GM12878 (cell line): Measurements from ENCODE around the gene SLMAP. TPM values are rescaled to one million over a fixed set of nuclear protein-coding genes. Genes with fewer than 3 reads are reported as not detected.

Experiments used
- ATAC-seq: fragments of 200-7000 bp; cut with Tn5 transposase; 3 replicates; pipeline ENCODE4 v1.9.1; 2020; ENCODE audit warnings: mild to moderate bottlenecking, moderate library complexity
- BruUV-seq: library from RNA; stranded (reverse); fragments of 400-500 nt; replicated peaks from 2 replicates; lab custom pipeline; 2021; lab: Mats Ljungman, UMichigan
- CTCF ChIA-PET: fragments of 300-600 bp; sonication (Branson Sonifier 250); formaldehyde crosslinking; extraction: SDS; loops from one replicate; lab custom pipeline; 2021; ENCODE audit warnings: inconsistent platforms; lab: Yijun Ruan, JAX
- POLR2A ChIA-PET: fragments of 350-600 bp; formaldehyde crosslinking; extraction: SDS; loops from one replicate; lab custom pipeline; 2021; ENCODE audit warnings: inconsistent platforms; lab: Charles Lee
- RAD21 ChIA-PET: fragments of 300-600 bp; sonication (Branson Sonifier 250); formaldehyde crosslinking; loops from one replicate; lab custom pipeline; 2023; ENCODE audit warnings: antibody characterized with exemption; ENCODE audit not compliant: unreplicated experiment; lab: Charles Lee
- SMC1A ChIA-PET: fragments of 300-600 bp; sonication (Branson Sonifier 250); formaldehyde crosslinking; loops from one replicate; lab custom pipeline; 2023; ENCODE audit not compliant: unreplicated experiment, uncharacterized antibody; lab: Charles Lee
- DNase-seq: peaks from one replicate; pipeline ENCODE4 v3.0.0-alpha.2; 2011; ENCODE audit warnings: low read depth, low spot score
- FAIRE-seq: peaks from 3 replicates; lab custom pipeline; 2011; peaks lifted over from hg19 to GRCh38; lab: Jason Lieb, UNC
- H2AFZ ChIP-seq: 2 replicates; pipeline ENCODE4 v1.6.0; 2011; ENCODE audit warnings: low read depth, low read length, control low read depth; ENCODE audit not compliant: control insufficient read depth
- H3K27ac ChIP-seq: 2 replicates; pipeline ENCODE4 v1.5.1; 2011; ENCODE audit warnings: control low read depth; ENCODE audit not compliant: control insufficient read depth, insufficient read depth
- H3K27me3 ChIP-seq, 2 experiments: replicated peaks in 1 of 2; 2 replicates each; pipeline versions ENCODE4 v1.6.0 to v1.6.1; 2011; ENCODE audit warnings: low read length in 1 of 2; ENCODE audit not compliant: control insufficient read depth in 2 of 2, insufficient read depth in 2 of 2
- H3K36me3 ChIP-seq, 2 experiments: 2 replicates each; pipeline ENCODE4 v1.5.1; 2011; ENCODE audit warnings: low read length in 1 of 2; ENCODE audit not compliant: control insufficient read depth in 2 of 2, insufficient read depth in 2 of 2
- H3K4me1 ChIP-seq: 2 replicates; pipeline ENCODE4 v1.6.1; 2011; ENCODE audit warnings: mild to moderate bottlenecking, low read length, moderate library complexity, mixed read lengths; ENCODE audit not compliant: control insufficient read depth, insufficient read depth
- H3K4me2 ChIP-seq: 2 replicates; pipeline ENCODE4 v1.6.0; 2011; ENCODE audit warnings: control low read depth; ENCODE audit not compliant: control insufficient read depth, insufficient read depth
- H3K4me3 ChIP-seq: fragments of 200-600 bp; sonication (generic); 2 replicates; pipeline ENCODE4 v1.5.1; 2016
- H3K79me2 ChIP-seq: 2 replicates; pipeline ENCODE4 v1.6.0; 2011; ENCODE audit warnings: low read length; ENCODE audit not compliant: control insufficient read depth, insufficient read depth
- H3K9ac ChIP-seq: 2 replicates; pipeline ENCODE4 v1.8.0; 2011; ENCODE audit warnings: low read length, control low read depth, mixed read lengths; ENCODE audit not compliant: control insufficient read depth, insufficient read depth
- H3K9me3 ChIP-seq: replicated peaks from 3 replicates; pipeline ENCODE4 v1.5.1; 2011; ENCODE audit warnings: mild to moderate bottlenecking, low read length; ENCODE audit not compliant: control insufficient read depth, insufficient read depth
- H4K20me1 ChIP-seq: 2 replicates; pipeline ENCODE4 v1.6.0; 2011; ENCODE audit not compliant: control insufficient read depth, insufficient read depth
- ATF7 ChIP-seq: fragments of 450-650 bp; IDR thresholded peaks from 2 replicates; pipeline ENCODE4 v1.6.1; 2016; ENCODE audit warnings: low read depth, mild to moderate bottlenecking
- CBFB ChIP-seq: IDR thresholded peaks from 2 replicates; pipeline ENCODE4 v1.6.1; 2016; ENCODE audit warnings: antibody characterized with exemption, low read depth
- CBX5 ChIP-seq: sonication (generic); IDR thresholded peaks from 2 replicates; pipeline ENCODE4 v1.6.1; 2016; ENCODE audit warnings: low read depth, moderate library complexity, mild to moderate bottlenecking, inconsistent platforms
- CHD4 ChIP-seq: fragments of 200-600 bp; sonication (generic); IDR thresholded peaks from 2 replicates; pipeline ENCODE4 v1.6.1; 2016; ENCODE audit warnings: mild to moderate bottlenecking
- EP300 ChIP-seq, 2 experiments: fragments of 150-350 bp in 1 of 2; IDR thresholded peaks; 2 replicates each; pipeline ENCODE4 v1.6.1; 2011 to 2012; ENCODE audit warnings: low read depth in 2 of 2, low read length in 2 of 2, borderline replicate concordance in 1 of 2, improper control_type of control experiment in 1 of 2, inconsistent platforms in 1 of 2; ENCODE audit not compliant: control insufficient read depth in 1 of 2
- ESRRA ChIP-seq: IDR thresholded peaks from 2 replicates; pipeline ENCODE4 v1.6.1; 2012; ENCODE audit warnings: mild to moderate bottlenecking, low read length, improper control_type of control experiment
- FOXM1 ChIP-seq: IDR thresholded peaks from 2 replicates; pipeline ENCODE4 v1.6.1; 2012; ENCODE audit warnings: low read depth, mild to moderate bottlenecking, inconsistent platforms, low read length, moderate library complexity
- JUND ChIP-seq: IDR thresholded peaks from 2 replicates; pipeline ENCODE4 v1.6.1; 2012; ENCODE audit warnings: low read depth, mild to moderate bottlenecking, low read length, improper control_type of control experiment, moderate library complexity
- KDM1A ChIP-seq: fragments of 200-600 bp; sonication (generic); IDR thresholded peaks from 2 replicates; pipeline ENCODE4 v1.6.1; 2016; ENCODE audit warnings: borderline replicate concordance
- MTA3 ChIP-seq: IDR thresholded peaks from 2 replicates; pipeline ENCODE4 v1.6.1; 2012; ENCODE audit warnings: low read length, inconsistent platforms, borderline replicate concordance
- PAX8 ChIP-seq: fragments of 450-650 bp; IDR thresholded peaks from 2 replicates; pipeline ENCODE4 v1.6.1; 2017; ENCODE audit warnings: mild to moderate bottlenecking, moderate library complexity
- SIN3A ChIP-seq: IDR thresholded peaks from 2 replicates; pipeline ENCODE4 v1.6.1; 2012; ENCODE audit warnings: low read depth, low read length, improper control_type of control experiment
- SPI1 ChIP-seq: IDR thresholded peaks from 2 replicates; pipeline ENCODE4 v1.6.1; 2011; ENCODE audit warnings: low read depth, mild to moderate bottlenecking, low read length, moderate library complexity, borderline replicate concordance; ENCODE audit not compliant: insufficient read depth
- SREBF1 ChIP-seq: IDR thresholded peaks from 2 replicates; pipeline ENCODE4 v1.6.1; 2012; ENCODE audit warnings: mild to moderate bottlenecking, low read length
- STAT1 ChIP-seq: fragments of 450-650 bp; conservative IDR thresholded peaks from 2 replicates; pipeline ENCODE4 v1.6.1; 2014; ENCODE audit warnings: antibody characterized with exemption, mild to moderate bottlenecking
- STAT3 ChIP-seq: IDR thresholded peaks from 2 replicates; pipeline ENCODE4 v1.6.1; 2011; ENCODE audit warnings: low read depth, low read length, improper control_type of control experiment
- ZNF207 ChIP-seq: fragments of 450-650 bp; IDR thresholded peaks from 2 replicates; pipeline ENCODE4 v1.6.1; 2014; ENCODE audit warnings: antibody characterized with exemption, mild to moderate bottlenecking, borderline replicate concordance
- WGBS: methylation state at CpG from one replicate; pipeline ENCODE4 v1.1.6; 2016; ENCODE audit warnings: low lambda C conversion rate; ENCODE audit not compliant: insufficient replicate concordance, insufficient coverage; ENCODE audit errors: missing lambda C conversion rate; 5-methylcytosine and 5-hydroxymethylcytosine counted together
- in situ Hi-C: fragments of 300-500 bp; cut with MboI; formaldehyde crosslinking; loops from 9 replicates; pipeline ENCODE4 v1.14.3; 2018; ENCODE audit warnings: mixed read lengths
- intact Hi-C: fragments of 100-400 bp; cut with micrococcal nuclease; formaldehyde crosslinking; loops from one replicate; pipeline ENCODE4 v1.14.2; 2022; ENCODE audit not compliant: unreplicated experiment
- polyA plus RNA-seq, 11 experiments: library from polyadenylated mRNA; depleted of rRNA in 4 of 11; unstranded in 6 of 11; stranded (reverse) in 5 of 11; fragments of >200 nt; fragmentation: Nextera tagmentation in 4 of 11; fragmentation: Illumina TruSeq in 1 of 11; extraction: Ambion mirVana in 4 of 11; extraction: Trizol in 1 of 11; gene quantifications; 1 replicate in 1 of 11; 2 replicates in 10 of 11; pipeline versions ENCODE4 v1.2.1 to v1.2.3, GENCODE V29; 2011 to 2016; ENCODE audit warnings: inconsistent platforms in 2 of 11, missing spikeins in 2 of 11, low read depth in 1 of 11
- total RNA-seq, 4 experiments: library from RNA; depleted of rRNA in 3 of 4; stranded (reverse); fragments of >200 nt in 3 of 4; fragmentation: Illumina TruSeq in 1 of 4; extraction: Trizol in 1 of 4; gene quantifications; 2 replicates each; pipeline versions ENCODE4 v1.2.1 to v1.2.3, GENCODE V29; 2013 to 2021
- TF ChIP-seq, protein P1 (sequence below): fragments of 150-350 bp; IDR thresholded peaks from 2 replicates; pipeline ENCODE4 v1.6.1; 2016; ENCODE audit warnings: low read depth, low read length
- TF ChIP-seq, protein P2 (sequence below): fragments of 450-650 bp; IDR thresholded peaks from 2 replicates; pipeline ENCODE4 v1.6.1; 2017; ENCODE audit warnings: low read depth, mild to moderate bottlenecking, moderate library complexity

SLMAP gene
- total and polyA plus RNA-seq, 10 of the 15 experiments (the other 5 are each of a cell fraction or from before 2014, with no cell fraction given): 8.3 to 43.8 (median 26.4) TPM

DNA sequence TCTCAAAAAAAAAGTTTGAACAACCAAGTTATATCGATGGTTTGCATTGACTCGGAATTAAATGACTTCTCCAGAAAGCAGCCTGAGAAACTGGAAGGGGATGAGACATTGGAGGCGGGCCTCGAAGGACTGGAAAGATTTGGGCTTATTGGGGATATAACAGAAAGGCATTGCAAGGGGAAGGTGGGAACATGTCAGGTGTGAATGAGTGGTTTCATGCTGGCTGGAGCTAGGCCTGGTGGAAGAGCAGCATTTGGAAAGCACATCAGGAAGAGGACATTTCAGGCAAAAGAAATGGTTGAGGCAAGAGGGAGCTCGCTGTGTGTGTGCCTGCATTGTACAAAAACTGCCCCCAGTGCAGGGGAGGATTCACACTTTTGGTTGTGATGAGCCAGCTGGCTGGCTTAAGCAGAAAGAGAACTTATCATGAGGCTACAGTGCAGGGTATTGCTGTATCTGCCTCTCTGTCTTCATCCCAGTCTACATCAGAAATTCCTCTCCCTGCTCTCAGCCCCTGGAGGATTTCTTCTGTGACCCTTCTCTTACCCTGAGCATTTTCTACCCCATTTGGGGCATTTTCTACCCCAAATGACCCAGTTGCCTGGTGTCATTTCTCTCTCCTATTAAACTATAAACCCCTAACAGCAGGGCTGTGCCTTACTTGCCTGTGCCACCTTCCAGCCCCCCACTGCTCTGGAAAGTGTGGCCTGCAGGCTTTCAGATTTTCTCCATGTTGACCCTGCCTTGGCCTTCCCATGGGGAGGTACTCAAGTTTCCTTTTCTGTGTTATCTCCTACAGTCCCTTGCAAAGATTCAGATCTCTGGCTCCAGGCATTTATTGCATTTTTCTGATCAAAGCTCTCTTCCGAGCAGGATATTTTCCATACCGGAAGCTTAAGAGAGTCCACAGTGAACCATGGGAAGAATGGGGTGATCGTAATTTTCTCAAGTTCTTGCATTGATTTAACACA lies 187.7 kb downstream of the SLMAP start:
- Histone ChIP-seq H3K4me1 (no peaks in the 10 kb centered on the region), H3K27ac (no peak overlapping the region), H3K4me2 (no peak overlapping the region), H2AFZ (no peak overlapping the region), H3K27me3 (no peaks in the 10 kb centered on the region), H3K9me3 (no peaks in the 10 kb centered on the region), H3K79me2 (no peaks in the 10 kb centered on the region), H3K4me3 (no peak overlapping the region), H4K20me1 (no peaks in the 10 kb centered on the region), H3K36me3 (no peaks in the 10 kb centered on the region), H3K9ac (no peak overlapping the region)
- in situ Hi-C loops: no loop called here
- WGBS: 81% methylated on average over 8 of the region's 8 CpGs
- TF ChIP-seq MTA3: no peak
- TF ChIP-seq SPI1: no peak
- TF ChIP-seq EP300 (IDR thresholded peaks at IDR 0.05; ENCODE audit: borderline replicate concordance in 1 of 2, control insufficient read depth in 1 of 2, low read depth in 2 of 2, low read length in 2 of 2): no peak
- no peak for TF ChIP-seq FOXM1
- TF ChIP-seq KDM1A: no peak
- TF ChIP-seq STAT1: no peak
- TF ChIP-seq CHD4: no peak
- no peak for TF ChIP-seq ATF7
- no peak for TF ChIP-seq JUND
- TF ChIP-seq, protein P1, sequence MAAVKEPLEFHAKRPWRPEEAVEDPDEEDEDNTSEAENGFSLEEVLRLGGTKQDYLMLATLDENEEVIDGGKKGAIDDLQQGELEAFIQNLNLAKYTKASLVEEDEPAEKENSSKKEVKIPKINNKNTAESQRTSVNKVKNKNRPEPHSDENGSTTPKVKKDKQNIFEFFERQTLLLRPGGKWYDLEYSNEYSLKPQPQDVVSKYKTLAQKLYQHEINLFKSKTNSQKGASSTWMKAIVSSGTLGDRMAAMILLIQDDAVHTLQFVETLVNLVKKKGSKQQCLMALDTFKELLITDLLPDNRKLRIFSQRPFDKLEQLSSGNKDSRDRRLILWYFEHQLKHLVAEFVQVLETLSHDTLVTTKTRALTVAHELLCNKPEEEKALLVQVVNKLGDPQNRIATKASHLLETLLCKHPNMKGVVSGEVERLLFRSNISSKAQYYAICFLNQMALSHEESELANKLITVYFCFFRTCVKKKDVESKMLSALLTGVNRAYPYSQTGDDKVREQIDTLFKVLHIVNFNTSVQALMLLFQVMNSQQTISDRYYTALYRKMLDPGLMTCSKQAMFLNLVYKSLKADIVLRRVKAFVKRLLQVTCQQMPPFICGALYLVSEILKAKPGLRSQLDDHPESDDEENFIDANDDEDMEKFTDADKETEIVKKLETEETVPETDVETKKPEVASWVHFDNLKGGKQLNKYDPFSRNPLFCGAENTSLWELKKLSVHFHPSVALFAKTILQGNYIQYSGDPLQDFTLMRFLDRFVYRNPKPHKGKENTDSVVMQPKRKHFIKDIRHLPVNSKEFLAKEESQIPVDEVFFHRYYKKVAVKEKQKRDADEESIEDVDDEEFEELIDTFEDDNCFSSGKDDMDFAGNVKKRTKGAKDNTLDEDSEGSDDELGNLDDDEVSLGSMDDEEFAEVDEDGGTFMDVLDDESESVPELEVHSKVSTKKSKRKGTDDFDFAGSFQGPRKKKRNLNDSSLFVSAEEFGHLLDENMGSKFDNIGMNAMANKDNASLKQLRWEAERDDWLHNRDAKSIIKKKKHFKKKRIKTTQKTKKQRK: no peak
- no peak for TF ChIP-seq SIN3A
- TF ChIP-seq, protein P2, sequence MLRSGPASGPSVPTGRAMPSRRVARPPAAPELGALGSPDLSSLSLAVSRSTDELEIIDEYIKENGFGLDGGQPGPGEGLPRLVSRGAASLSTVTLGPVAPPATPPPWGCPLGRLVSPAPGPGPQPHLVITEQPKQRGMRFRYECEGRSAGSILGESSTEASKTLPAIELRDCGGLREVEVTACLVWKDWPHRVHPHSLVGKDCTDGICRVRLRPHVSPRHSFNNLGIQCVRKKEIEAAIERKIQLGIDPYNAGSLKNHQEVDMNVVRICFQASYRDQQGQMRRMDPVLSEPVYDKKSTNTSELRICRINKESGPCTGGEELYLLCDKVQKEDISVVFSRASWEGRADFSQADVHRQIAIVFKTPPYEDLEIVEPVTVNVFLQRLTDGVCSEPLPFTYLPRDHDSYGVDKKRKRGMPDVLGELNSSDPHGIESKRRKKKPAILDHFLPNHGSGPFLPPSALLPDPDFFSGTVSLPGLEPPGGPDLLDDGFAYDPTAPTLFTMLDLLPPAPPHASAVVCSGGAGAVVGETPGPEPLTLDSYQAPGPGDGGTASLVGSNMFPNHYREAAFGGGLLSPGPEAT: no peak
- TF ChIP-seq CBFB: no peak
- TF ChIP-seq PAX8: no peak
- TF ChIP-seq ZNF207: no peak
- TF ChIP-seq ESRRA: no peak
- TF ChIP-seq SREBF1: no peak
- no peak for TF ChIP-seq STAT3
- no peak for TF ChIP-seq CBX5
- BruUV-seq: no TSS peak
- DNase-seq (no peak), FAIRE-seq (no peak), ATAC-seq (no peak)
- RAD21 ChIA-PET: no interaction called here
- SMC1A ChIA-PET: interaction anchor here (1.1 kb wide), 1 partner anchor 13 kb away, joined by 4 read pairs; no protein-coding TSS in a partner anchor
- CTCF ChIA-PET: interaction anchor here (1.5 kb wide), 1 partner anchor 9 kb away, joined by 3 read pairs; no protein-coding TSS in a partner anchor
- POLR2A ChIA-PET: interaction anchor here (0.5 kb wide), 1 partner anchor 737 kb away, joined by 3 read pairs; no protein-coding TSS in a partner anchor
- intact Hi-C loops: no loop called here
